Caco-2 (cell line): ENCODE results near the gene ASB16. TPM values are rescaled to one million over a fixed set of nuclear protein-coding genes. Genes with fewer than 3 reads are reported as not detected.
"Not testable (repeated sequence)": the region's sequence is repeated elsewhere in the genome, so short reads cannot be mapped to it uniquely, and the experiment has no call there.

Source experiments
- BruUV-seq: library from RNA; stranded (reverse); fragments of 400-500 nt; replicated peaks from 2 replicates; lab custom pipeline; 2021; lab: Mats Ljungman, UMichigan
- CTCF ChIA-PET: fragments of 300-600 bp; sonication (Branson Sonifier 250); formaldehyde crosslinking; loops from one replicate; lab custom pipeline; 2022; ENCODE audit warnings: antibody characterized with exemption; lab: Charles Lee
- POLR2A ChIA-PET: fragments of 300-600 bp; sonication (Branson Sonifier 250); formaldehyde crosslinking; loops from one replicate; lab custom pipeline; 2022; ENCODE audit warnings: antibody characterized with exemption; lab: Charles Lee
- DNase-seq, 2 experiments: peaks; one replicate each; pipeline versions ENCODE4 v3.0.0 to v3.0.0-alpha.2; 2020 to 2022
- H3K27me3 ChIP-seq: replicated peaks from 2 replicates; pipeline ENCODE4 v1.6.0; 2011; ENCODE audit warnings: low read length; ENCODE audit not compliant: control insufficient read depth, insufficient read depth
- H3K36me3 ChIP-seq: 2 replicates; pipeline ENCODE4 v1.5.1; 2011; ENCODE audit warnings: low read length; ENCODE audit not compliant: control insufficient read depth, insufficient read depth
- H3K4me1 ChIP-seq: fragments of 250-450 bp; sonication (Bioruptor Pico); 2 replicates; pipeline ENCODE4 v1.5.1; 2020; ENCODE audit warnings: mild to moderate bottlenecking
- H3K4me3 ChIP-seq: 2 replicates; pipeline ENCODE4 v1.5.1; 2011; ENCODE audit warnings: low read depth, mild to moderate bottlenecking, control low read depth, low read length
- H3K9me3 ChIP-seq: fragments of 250-450 bp; sonication (Bioruptor Pico); 2 replicates; pipeline ENCODE4 v1.5.1; 2020; ENCODE audit warnings: mild to moderate bottlenecking, moderate library complexity
- H3K27ac Mint-ChIP-seq: one replicate; pipeline ENCODE4 v1.8.0; 2022; ENCODE audit warnings: mixed read lengths; ENCODE audit not compliant: unreplicated experiment
- H3K27me3 Mint-ChIP-seq: one replicate; pipeline ENCODE4 v1.8.0; 2022; ENCODE audit warnings: mixed read lengths; ENCODE audit not compliant: insufficient read depth, unreplicated experiment
- H3K36me3 Mint-ChIP-seq: one replicate; pipeline ENCODE4 v1.8.0; 2022; ENCODE audit warnings: mild to moderate bottlenecking, mixed read lengths; ENCODE audit not compliant: insufficient read depth, unreplicated experiment
- H3K4me1 Mint-ChIP-seq: one replicate; pipeline ENCODE4 v1.8.0; 2022; ENCODE audit warnings: low read depth, mixed read lengths; ENCODE audit not compliant: unreplicated experiment
- H3K4me3 Mint-ChIP-seq: one replicate; pipeline ENCODE4 v1.8.0; 2022; ENCODE audit warnings: mild to moderate bottlenecking, moderate library complexity, mixed read lengths; ENCODE audit not compliant: unreplicated experiment
- H3K9me3 Mint-ChIP-seq: one replicate; pipeline ENCODE4 v1.8.0; 2022; ENCODE audit warnings: mixed read lengths; ENCODE audit not compliant: unreplicated experiment
- CTCF ChIP-seq, 2 experiments: fragments of 200-600 bp in 1 of 2; IDR thresholded peaks; 1 replicate in 1 of 2; 2 replicates in 1 of 2; pipeline versions ENCODE4 v1.5.1 to v1.8.0; 2011 to 2022; ENCODE audit warnings: antibody characterized with exemption in 1 of 2, control low read depth in 1 of 2, inconsistent platforms in 1 of 2, low read depth in 1 of 2, low read length in 1 of 2, mild to moderate bottlenecking in 1 of 2, moderate library complexity in 1 of 2; ENCODE audit not compliant: insufficient read depth in 1 of 2, severe bottlenecking in 1 of 2, unreplicated experiment in 1 of 2
- intact Hi-C: fragments of 100-400 bp; cut with micrococcal nuclease; formaldehyde crosslinking; loops from one replicate; pipeline ENCODE4 v1.10.0; 2022; ENCODE audit not compliant: unreplicated experiment
- total RNA-seq: library from RNA; stranded (reverse); gene quantifications from 2 replicates; pipeline ENCODE4 v1.2.3, GENCODE V29; 2022

ASB16 gene
- total RNA-seq, 1 experiment from 2014 or later, result not detected

- H3K4me3 Mint-ChIP-seq, result no peak overlapping the region
- Histone ChIP-seq H3K9me3 (no peaks in the 10 kb centered on the region), H3K27me3 (no peaks in the 10 kb centered on the region), H3K36me3 (peaks cover 1% of the 10 kb centered on the region; the same call in 1 of the 2 replicates), H3K4me3 (no peak overlapping the region), H3K4me1 (peaks cover 7% of the 10 kb centered on the region; the same call in 1 of the 2 replicates)
- no peak for TF ChIP-seq CTCF (IDR thresholded peaks at IDR 0.05; ENCODE audit: insufficient read depth in 1 of 2, low read depth in 1 of 2, low read length in 1 of 2, severe bottlenecking in 1 of 2, unreplicated experiment in 1 of 2)
- no peak overlapping the region for H3K27ac Mint-ChIP-seq
- peaks cover 50% of the 10 kb centered on the region for H3K36me3 Mint-ChIP-seq
- CTCF ChIA-PET, result interaction anchor here (0.6 kb wide), 1 partner anchor 104 kb away, joined by 3 read pairs; no protein-coding TSS in a partner anchor
- intact Hi-C loops, result no loop called here
- no peak for DNase-seq
- no peaks in the 10 kb centered on the region for H3K27me3 Mint-ChIP-seq
- H3K4me1 Mint-ChIP-seq, result no peaks in the 10 kb centered on the region
- H3K9me3 Mint-ChIP-seq, result no peaks in the 10 kb centered on the region
- no TSS peak for BruUV-seq
- POLR2A ChIA-PET, result no interaction called here
Measured at GRCh38 chr17:44144966-44145739, 25.4 kb upstream of the ASB16 start.

DNA sequence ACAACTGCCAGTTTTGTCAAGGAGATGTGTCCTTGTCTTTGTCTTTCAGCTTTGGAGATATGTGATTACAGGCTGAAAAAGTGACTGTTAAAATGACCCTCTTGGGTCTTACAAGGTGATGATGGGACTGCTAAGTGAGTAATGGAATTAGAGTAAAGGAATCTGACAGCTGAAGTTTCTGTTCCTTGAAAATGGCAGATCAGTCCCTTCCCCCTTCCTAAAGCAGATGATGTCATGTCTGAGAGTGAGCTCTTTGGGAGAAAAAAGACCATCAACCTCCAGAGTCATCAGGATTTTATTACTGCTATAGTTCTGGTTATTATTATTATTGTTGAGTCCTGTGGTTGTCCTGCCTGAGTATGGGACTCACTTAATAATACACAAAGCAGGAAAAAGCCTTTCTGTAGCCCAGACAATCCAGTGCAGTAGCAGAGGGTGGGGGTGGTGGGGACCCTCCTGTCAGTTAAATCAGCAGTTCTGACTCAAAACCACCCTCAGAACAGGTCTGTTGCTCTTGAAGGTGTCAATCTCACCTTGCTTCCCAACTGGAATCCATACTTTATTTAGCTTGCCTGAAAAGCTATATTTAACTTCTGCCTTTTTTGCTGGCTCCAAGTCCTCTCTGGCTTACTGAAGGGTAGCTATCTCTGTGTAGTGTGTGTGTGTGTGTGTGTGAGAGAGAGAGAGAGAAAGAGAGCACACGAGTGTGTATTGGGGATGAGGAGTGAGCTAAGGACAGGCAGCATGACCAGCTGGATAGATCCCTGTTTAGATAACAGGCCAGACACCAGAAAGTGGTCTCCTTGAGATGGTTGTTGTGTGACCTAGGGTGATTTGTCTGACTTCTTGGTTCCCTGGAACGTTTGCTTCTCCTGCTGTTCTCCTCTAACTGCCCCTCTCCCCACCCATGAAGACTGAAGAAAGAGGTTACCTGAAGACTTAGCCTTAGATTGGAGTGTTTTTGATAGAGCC lies 23.8 kb upstream of the ASB16 start:
- Histone ChIP-seq H3K4me3 (no peak overlapping the region), H3K9me3 (no peaks in the 10 kb centered on the region), H3K36me3 (peaks cover 1% of the 10 kb centered on the region; the same call in 1 of the 2 replicates), H3K4me1 (peaks cover 7% of the 10 kb centered on the region; the same call in 1 of the 2 replicates), H3K27me3 (no peaks in the 10 kb centered on the region)
- Mint-ChIP-seq H3K4me1 (no peaks in the 10 kb centered on the region), H3K9me3 (no peaks in the 10 kb centered on the region), H3K36me3 (peaks cover 55% of the 10 kb centered on the region), H3K27me3 (no peaks in the 10 kb centered on the region), H3K4me3 (no peak overlapping the region), H3K27ac (no peak overlapping the region)
- no peak for TF ChIP-seq CTCF (IDR thresholded peaks at IDR 0.05; ENCODE audit: insufficient read depth in 1 of 2, low read depth in 1 of 2, low read length in 1 of 2, severe bottlenecking in 1 of 2, unreplicated experiment in 1 of 2)
- intact Hi-C loops, result no loop called here
- BruUV-seq, result no TSS peak
- CTCF ChIA-PET, result interaction anchor here (1.1 kb wide), 1 partner anchor 22 kb away, joined by 3 read pairs; no protein-coding TSS in a partner anchor
- POLR2A ChIA-PET, result no interaction called here
- no peak for DNase-seq

DNA sequence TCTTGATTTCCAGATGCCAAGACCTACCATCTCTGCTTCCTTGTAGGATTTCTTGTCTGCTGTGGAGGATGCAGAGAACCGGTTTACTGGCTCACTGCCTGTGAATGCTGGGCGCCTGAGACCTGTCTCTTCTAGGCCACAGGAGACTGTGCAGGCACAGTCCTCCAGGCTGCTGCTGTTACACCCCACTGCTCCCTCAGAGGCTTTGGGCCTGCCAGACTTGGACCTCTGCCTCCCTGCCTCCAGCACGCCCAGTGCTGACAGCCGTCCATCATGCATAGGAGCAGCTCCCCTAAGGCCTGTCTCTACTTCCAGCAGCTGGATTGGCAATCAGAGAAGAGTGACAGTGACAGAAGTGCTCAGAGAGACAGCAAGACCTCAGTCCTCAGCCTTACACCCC lies 22.7 kb upstream of the ASB16 start:
- Mint-ChIP-seq H3K9me3 (no peaks in the 10 kb centered on the region), H3K4me1 (no peaks in the 10 kb centered on the region), H3K27ac (no peak overlapping the region), H3K4me3 (no peak overlapping the region), H3K36me3 (peaks cover 53% of the 10 kb centered on the region), H3K27me3 (no peaks in the 10 kb centered on the region)
- DNase-seq, result no peak
- CTCF ChIA-PET, result interaction anchor here (1.4 kb wide), 1 partner anchor 21 kb away, joined by 4 read pairs; no protein-coding TSS in a partner anchor
- peaks cover 1% of the 10 kb centered on the region; the same call in 1 of the 2 replicates for H3K36me3 ChIP-seq
- H3K27me3 ChIP-seq, result no peaks in the 10 kb centered on the region
- no TSS peak for BruUV-seq
- intact Hi-C loops, result no loop called here
- no peak overlapping the region for H3K4me3 ChIP-seq
- TF ChIP-seq CTCF (IDR thresholded peaks at IDR 0.05; ENCODE audit: insufficient read depth in 1 of 2, low read depth in 1 of 2, low read length in 1 of 2, severe bottlenecking in 1 of 2, unreplicated experiment in 1 of 2), result no peak
- POLR2A ChIA-PET, result no interaction called here
- H3K9me3 ChIP-seq, result no peaks in the 10 kb centered on the region
- H3K4me1 ChIP-seq, result peaks cover 3% of the 10 kb centered on the region; the same call in 1 of the 2 replicates

DNA sequence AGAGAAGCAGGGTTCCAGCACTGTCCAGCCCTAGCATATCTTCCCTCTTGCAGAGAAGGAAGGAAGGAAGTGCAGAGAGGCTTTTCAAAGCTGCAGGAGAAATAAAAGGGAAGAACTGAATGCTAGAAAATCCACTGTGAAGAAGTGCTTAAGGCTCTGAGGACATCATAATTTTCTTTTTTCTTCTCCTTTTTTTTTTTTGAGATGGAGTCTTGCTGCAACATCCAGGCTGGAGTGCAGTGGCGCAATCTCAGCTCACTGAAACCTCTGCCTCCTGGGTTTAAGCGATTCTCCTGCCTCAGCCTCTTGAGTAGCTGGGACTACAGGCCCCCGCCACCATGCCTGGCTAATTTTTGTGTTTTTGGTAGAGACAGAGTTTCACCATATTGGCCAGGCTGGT lies 21.4 kb upstream of the ASB16 start:
- H3K4me1 ChIP-seq, H3K9me3 ChIP-seq, POLR2A ChIA-PET, H3K36me3 ChIP-seq, intact Hi-C loops, H3K4me1 Mint-ChIP-seq, H3K9me3 Mint-ChIP-seq, H3K27ac Mint-ChIP-seq, H3K27me3 ChIP-seq, H3K4me3 Mint-ChIP-seq, H3K4me3 ChIP-seq, DNase-seq, H3K27me3 Mint-ChIP-seq, BruUV-seq: not testable (repeated sequence)
- H3K36me3 Mint-ChIP-seq, result peaks cover 63% of the 10 kb centered on the region
- CTCF ChIA-PET, result interaction anchor here (1.4 kb wide), 1 partner anchor 19 kb away, joined by 4 read pairs; no protein-coding TSS in a partner anchor
